ENCODE data around the gene VEPH1. TPM values are rescaled to one million over a fixed set of nuclear protein-coding genes. Genes with fewer than 3 reads are reported as not detected.
A peak's percentile ranks its signal among the peaks of the same experiment; 100 is the strongest.
"Not testable (repeated sequence)": the region's sequence is repeated elsewhere in the genome, so short reads cannot be mapped to it uniquely, and the experiment has no call there.

Gene VEPH1
- total RNA-seq, 1 experiment from 2014 or later = 42.3 TPM

GRCh38 chr3:157350651-157351050 is 152.6 kb downstream of the VEPH1 start:
- in situ Hi-C loops (cut with HindIII; ENCODE audit: low pct_unique_long_range_greater_than_20kb, low sequenced_read_pairs); DNase-seq (ENCODE audit: low read depth, low spot score): not testable (repeated sequence)

- in situ Hi-C loops (cut with HindIII; ENCODE audit: low pct_unique_long_range_greater_than_20kb, low sequenced_read_pairs); DNase-seq (ENCODE audit: low read depth, low spot score): not testable (repeated sequence)
Observed at GRCh38 chr3:157348304-157349075, 154.7 kb downstream of the VEPH1 start.

- DNase-seq (ENCODE audit: low read depth, low spot score) = peak; percentile 14
- in situ Hi-C loops (cut with HindIII; ENCODE audit: low pct_unique_long_range_greater_than_20kb, low sequenced_read_pairs) = no loop called here
Observed at GRCh38 chr3:157347577-157348303, 155.5 kb downstream of the VEPH1 start.

GRCh38 chr3:157336252-157337009 is 166.8 kb downstream of the VEPH1 start:
- no peak for DNase-seq (ENCODE audit: low read depth, low spot score)
- in situ Hi-C loops (cut with HindIII; ENCODE audit: low pct_unique_long_range_greater_than_20kb, low sequenced_read_pairs) = no loop called here

- in situ Hi-C loops (cut with HindIII; ENCODE audit: low pct_unique_long_range_greater_than_20kb, low sequenced_read_pairs) = no loop called here
- DNase-seq (ENCODE audit: low read depth, low spot score) = peak; percentile 86
Observed at GRCh38 chr3:157335233-157336076, 167.8 kb downstream of the VEPH1 start.

- no peak for DNase-seq (ENCODE audit: low read depth, low spot score)
- in situ Hi-C loops (cut with HindIII; ENCODE audit: low pct_unique_long_range_greater_than_20kb, low sequenced_read_pairs) = no loop called here
Observed at GRCh38 chr3:157333551-157333991, 169.6 kb downstream of the VEPH1 start.

- no peak for DNase-seq (ENCODE audit: low read depth, low spot score)
- in situ Hi-C loops (cut with HindIII; ENCODE audit: low pct_unique_long_range_greater_than_20kb, low sequenced_read_pairs) = no loop called here
Observed at GRCh38 chr3:157330206-157330605, 173.0 kb downstream of the VEPH1 start.

- in situ Hi-C loops (cut with HindIII; ENCODE audit: low pct_unique_long_range_greater_than_20kb, low sequenced_read_pairs) = no loop called here
- DNase-seq (ENCODE audit: low read depth, low spot score) = no peak
Observed at GRCh38 chr3:157329551-157329950, 173.7 kb downstream of the VEPH1 start.

GRCh38 chr3:157327837-157328236 is 175.4 kb downstream of the VEPH1 start:
- in situ Hi-C loops (cut with HindIII; ENCODE audit: low pct_unique_long_range_greater_than_20kb, low sequenced_read_pairs) = no loop called here
- DNase-seq (ENCODE audit: low read depth, low spot score) = no peak

GRCh38 chr3:157327018-157327417 is 176.2 kb downstream of the VEPH1 start:
- no peak for DNase-seq (ENCODE audit: low read depth, low spot score)
- in situ Hi-C loops (cut with HindIII; ENCODE audit: low pct_unique_long_range_greater_than_20kb, low sequenced_read_pairs) = no loop called here

- in situ Hi-C loops (cut with HindIII; ENCODE audit: low pct_unique_long_range_greater_than_20kb, low sequenced_read_pairs); DNase-seq (ENCODE audit: low read depth, low spot score): not testable (repeated sequence)
Observed at GRCh38 chr3:157324869-157325268, 178.3 kb downstream of the VEPH1 start.

GRCh38 chr3:157323360-157323759 is 179.9 kb downstream of the VEPH1 start:
- no peak for DNase-seq (ENCODE audit: low read depth, low spot score)
- in situ Hi-C loops (cut with HindIII; ENCODE audit: low pct_unique_long_range_greater_than_20kb, low sequenced_read_pairs) = no loop called here

- in situ Hi-C loops (cut with HindIII; ENCODE audit: low pct_unique_long_range_greater_than_20kb, low sequenced_read_pairs) = no loop called here
- DNase-seq (ENCODE audit: low read depth, low spot score) = no peak
Observed at GRCh38 chr3:157319672-157320071, 183.5 kb downstream of the VEPH1 start.

- DNase-seq (ENCODE audit: low read depth, low spot score) = no peak
- in situ Hi-C loops (cut with HindIII; ENCODE audit: low pct_unique_long_range_greater_than_20kb, low sequenced_read_pairs) = no loop called here
Observed at GRCh38 chr3:157318639-157319288, 184.5 kb downstream of the VEPH1 start.

GRCh38 chr3:157317895-157318294 is 185.3 kb downstream of the VEPH1 start:
- DNase-seq (ENCODE audit: low read depth, low spot score) = no peak
- in situ Hi-C loops (cut with HindIII; ENCODE audit: low pct_unique_long_range_greater_than_20kb, low sequenced_read_pairs) = no loop called here

- DNase-seq (ENCODE audit: low read depth, low spot score) = no peak
- in situ Hi-C loops (cut with HindIII; ENCODE audit: low pct_unique_long_range_greater_than_20kb, low sequenced_read_pairs) = no loop called here
Observed at GRCh38 chr3:157313186-157313585, 190.0 kb downstream of the VEPH1 start.

- DNase-seq (ENCODE audit: low read depth, low spot score) = no peak
- in situ Hi-C loops (cut with HindIII; ENCODE audit: low pct_unique_long_range_greater_than_20kb, low sequenced_read_pairs) = no loop called here
Observed at GRCh38 chr3:157312376-157312745, 190.9 kb downstream of the VEPH1 start.

Data from SK-MEL-5 (cell line).